D721Med (cell line): ENCODE results near the gene POLR2M.

Experiments
- DNase-seq: peaks from one replicate; pipeline ENCODE4 v3.0.0; 2011; ENCODE audit warnings: low spot score; ENCODE audit not compliant: insufficient read length
- FAIRE-seq: peaks from 2 replicates; lab custom pipeline; 2011; peaks lifted over from hg19 to GRCh38; lab: Jason Lieb, UNC
- CTCF ChIP-seq: IDR thresholded peaks from 2 replicates; pipeline ENCODE4 v1.5.1; 2012; ENCODE audit warnings: mild to moderate bottlenecking, control low read depth; ENCODE audit not compliant: insufficient read depth; ENCODE audit errors: missing control alignments

The POLR2M gene

GRCh38 chr15:57665939-57666338 is 40.6 kb upstream of the POLR2M start:
- DNase-seq (no peak), FAIRE-seq (no peak)
- TF ChIP-seq CTCF, result no peak

- TF ChIP-seq CTCF, result peak; percentile 63
- FAIRE-seq, result no peak
- DNase-seq, result no peak
Measured at GRCh38 chr15:57667171-57667849, 39.2 kb upstream of the POLR2M start.

GRCh38 chr15:57668016-57668415 is 38.5 kb upstream of the POLR2M start:
- FAIRE-seq, result no peak
- DNase-seq, result no peak
- no peak for TF ChIP-seq CTCF

- no peak for FAIRE-seq
- no peak for DNase-seq
- no peak for TF ChIP-seq CTCF
Measured at GRCh38 chr15:57671636-57672035, 34.9 kb upstream of the POLR2M start.

- FAIRE-seq, result no peak
- no peak for DNase-seq
- TF ChIP-seq CTCF, result no peak
Measured at GRCh38 chr15:57675481-57676181, 30.9 kb upstream of the POLR2M start.

- FAIRE-seq (no peak), DNase-seq (no peak)
- no peak for TF ChIP-seq CTCF
Measured at GRCh38 chr15:57676585-57676984, 29.9 kb upstream of the POLR2M start.

- no peak for TF ChIP-seq CTCF
- FAIRE-seq, result no peak
- DNase-seq, result no peak
Measured at GRCh38 chr15:57677204-57677603, 29.3 kb upstream of the POLR2M start.
